GM21786 (cell line): Measurements from ENCODE around the gene KNDC1.

Experiments
- ATAC-seq: cut with Tn5 transposase; IDR thresholded peaks from one replicate; pipeline ENCODE4 v1.9.1; 2021; ENCODE audit not compliant: unreplicated experiment

The KNDC1 gene

DNA sequence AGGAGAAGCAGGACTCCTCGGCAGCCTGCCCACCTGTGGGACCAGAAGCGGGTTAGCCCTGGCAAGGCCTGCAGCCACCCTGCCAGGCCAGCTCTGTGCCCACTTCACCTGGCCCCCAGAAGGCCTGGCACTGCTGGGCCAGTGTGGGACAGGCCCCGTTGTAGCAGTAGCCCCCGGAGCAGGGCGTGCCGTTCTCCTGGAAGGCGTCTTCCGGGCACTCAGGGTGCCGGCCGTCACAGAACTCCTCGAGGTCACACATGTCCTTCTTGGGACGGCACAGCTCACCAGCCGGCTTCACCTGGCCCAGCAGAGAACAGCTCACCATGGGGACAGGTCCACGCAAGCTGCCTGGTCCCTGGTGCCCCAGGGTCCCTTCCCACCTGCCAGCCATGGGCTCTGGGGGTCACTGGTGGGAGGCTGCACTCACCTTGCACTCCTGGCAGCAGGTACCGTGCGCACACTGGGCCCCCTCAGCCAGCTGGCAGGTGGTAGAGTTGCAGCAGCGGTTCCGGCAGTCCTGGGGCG lies 110.8 kb downstream of the KNDC1 start:
- ATAC-seq: no peak

DNA sequence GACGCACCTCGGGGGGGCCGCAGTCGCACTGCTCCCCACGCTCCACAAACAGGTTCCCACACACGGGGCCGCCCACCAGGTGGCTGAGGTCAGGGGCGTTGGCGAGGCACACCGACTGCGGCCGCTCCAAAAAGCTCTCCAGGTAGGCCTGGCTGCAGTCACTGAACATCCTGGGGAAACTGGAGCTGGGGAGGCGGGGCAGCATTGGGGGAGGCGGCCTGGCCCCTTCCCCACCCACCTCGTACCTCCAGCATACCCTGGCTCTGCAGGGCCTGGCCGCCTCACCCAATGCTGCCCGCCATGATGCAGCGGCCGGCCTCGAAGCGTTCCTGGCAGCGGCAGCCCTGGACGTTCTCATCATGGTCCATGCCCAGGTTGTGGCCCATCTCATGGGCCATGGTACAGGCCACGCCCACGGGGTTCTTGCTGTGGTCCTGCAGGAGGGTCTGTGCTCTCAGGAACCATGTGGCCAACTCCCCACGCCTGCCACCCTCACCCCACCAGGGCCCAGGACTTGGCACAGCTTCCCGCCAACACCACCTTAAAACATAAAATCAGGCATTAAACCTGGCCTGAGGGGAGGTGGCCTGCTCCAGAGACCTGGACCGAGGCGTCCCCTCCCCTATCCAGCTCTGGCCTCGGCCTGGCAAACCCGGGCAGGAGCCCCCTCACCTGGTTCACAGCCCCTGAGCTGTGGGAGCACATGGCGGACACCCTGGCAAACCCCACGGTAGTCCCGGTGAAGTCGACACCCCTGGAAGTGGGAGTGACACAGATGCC lies 111.7 kb downstream of the KNDC1 start:
- no peak for ATAC-seq

DNA sequence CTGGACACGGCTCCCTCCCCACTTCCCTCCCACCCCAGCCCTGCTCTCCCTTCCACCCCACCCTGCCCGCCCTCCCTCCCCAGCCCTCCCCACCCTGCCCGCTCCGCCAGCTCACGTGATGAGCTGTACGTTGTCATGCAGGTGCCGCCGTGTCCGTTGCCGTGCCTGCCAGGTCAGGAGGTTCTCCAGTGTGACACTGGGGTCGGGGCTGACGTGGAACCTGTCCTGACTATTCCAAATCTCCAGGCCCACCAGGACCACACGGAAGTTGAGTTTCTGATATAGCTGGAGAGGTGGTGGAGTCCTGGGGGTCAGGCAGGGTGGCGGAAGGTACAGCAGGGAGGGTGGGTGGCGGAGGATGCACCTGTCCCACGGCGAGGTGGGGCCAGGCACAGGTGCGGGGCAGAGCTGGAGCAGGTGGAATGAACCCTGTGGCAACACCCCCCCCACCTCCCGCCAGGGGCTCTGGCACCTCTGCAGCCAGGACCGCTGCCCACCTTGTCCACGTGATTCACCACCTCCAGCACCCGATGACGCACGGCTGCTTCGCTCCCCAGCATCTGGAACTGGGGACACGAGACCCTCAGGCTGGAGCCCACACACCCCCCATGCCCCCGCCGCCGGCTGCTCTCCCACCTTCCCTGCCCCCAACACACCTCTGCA lies 112.4 kb downstream of the KNDC1 start:
- no peak for ATAC-seq

DNA sequence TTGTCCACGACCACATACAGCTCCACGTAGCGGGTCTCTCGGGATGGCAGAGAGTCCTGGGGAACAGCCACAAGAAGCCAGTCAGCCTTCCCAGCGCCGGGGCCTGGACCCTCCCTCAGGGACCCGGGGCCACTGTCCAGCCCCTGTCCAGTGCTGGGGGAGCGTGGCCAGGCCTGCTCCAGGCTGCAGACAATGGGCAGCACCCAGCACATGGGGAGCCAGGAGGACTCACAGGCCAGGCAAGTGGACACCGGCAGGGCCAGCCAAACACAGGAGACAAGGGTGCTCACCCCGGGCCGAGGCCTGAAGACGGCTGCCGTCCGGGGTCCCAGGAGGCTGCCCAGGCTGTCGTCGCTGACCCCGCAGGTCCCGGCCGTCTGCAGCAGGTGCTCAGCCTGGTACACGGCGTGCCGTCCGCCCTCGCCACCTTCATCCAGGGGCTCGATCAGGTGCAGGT lies 113.0 kb downstream of the KNDC1 start:
- ATAC-seq: no peak

DNA sequence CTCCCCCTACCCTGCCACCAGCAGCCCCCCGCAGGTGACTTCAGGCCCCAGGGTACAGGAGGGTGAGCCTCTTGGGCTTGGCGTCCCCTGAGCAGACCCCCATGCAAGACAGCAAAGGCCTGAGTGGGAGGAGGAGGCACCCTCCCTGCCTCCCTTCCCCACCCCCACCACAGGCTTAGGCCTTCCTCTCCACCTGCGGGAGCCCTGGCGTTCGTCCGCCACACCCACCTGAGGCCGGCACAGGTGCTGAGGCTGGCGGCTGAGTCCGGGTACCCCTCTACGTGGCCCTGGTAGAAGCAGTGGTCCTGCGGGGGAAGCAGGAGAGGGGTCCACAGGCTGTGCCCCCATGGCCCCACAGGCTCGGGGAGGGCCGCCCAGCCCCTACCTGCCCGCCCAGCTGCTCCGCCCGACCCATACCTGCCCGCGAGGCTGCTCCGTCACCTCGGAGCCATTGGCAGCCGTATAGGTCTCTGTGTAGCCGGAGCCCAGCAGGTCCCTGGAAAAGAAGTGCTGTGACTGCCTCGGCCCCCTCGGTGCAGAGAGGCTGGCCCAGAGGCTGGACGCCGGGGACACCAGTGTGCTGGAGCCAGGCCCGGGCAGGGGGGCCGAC lies 113.6 kb downstream of the KNDC1 start:
- ATAC-seq: no peak

DNA sequence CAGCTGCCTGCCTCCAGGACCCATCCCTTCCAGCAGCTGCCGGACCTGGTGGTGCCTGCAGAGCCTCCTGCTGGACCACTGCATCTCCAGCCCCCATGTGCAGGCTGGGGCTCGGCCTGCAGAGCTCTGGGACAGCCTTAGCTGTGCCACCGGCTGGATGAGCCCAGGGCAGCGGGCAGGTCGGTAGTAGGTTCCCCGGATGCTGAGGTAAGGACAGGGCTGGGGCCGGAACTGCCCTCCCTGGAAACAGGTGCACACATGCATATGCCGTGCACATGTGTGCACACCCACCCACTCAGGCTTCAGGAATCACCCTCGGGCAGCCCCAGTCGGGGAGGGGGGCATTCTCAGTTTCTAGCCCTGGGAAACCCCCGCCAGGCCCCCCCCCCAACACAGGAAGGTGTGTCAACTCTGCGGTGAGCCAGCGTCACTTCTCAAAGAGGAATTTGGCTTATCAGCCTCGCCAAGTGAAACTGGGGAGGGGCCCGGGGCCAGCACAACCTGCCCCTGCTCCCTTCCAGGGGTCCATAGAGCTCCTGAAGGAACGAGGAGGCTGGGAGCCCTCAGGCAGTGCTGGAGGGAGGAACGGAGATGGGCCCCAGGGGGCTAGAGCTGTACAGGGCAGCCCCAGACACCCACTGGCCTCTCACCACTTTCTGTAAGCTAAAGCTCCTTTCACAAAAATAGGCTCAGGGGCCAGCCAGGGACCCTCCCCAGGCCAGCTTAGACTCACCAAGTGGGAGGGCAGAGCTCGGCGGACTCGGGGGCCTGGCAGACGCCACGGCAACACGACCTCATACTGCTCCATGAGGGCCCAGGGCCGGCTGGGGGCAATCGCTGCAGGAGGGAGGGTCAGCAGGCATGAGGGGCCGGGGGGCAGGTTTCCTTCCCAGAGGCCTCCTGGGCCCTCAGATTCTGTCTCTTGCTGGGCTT lies 115.0 kb downstream of the KNDC1 start:
- ATAC-seq: peak; percentile 56

DNA sequence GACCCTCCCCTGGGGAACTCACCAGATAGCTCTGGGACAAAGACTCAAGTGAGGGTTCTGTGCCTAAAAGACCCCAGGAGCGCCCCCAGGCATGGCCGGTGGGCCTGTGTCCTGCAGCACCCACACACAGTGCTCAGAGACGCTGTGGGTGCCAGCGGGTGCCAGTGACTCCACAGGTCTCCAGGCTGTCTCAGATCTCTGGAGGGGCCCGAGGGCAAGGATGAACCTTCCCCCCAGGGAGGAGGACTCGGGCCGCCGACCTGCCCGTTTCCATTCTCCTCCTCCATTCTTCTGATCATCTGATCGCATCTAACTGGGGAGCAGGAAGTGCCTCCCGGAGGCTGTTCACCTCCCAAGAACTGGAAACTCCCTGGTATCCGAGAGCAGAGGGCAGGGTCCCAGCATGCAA lies 115.7 kb downstream of the KNDC1 start:
- peak; percentile 34 for ATAC-seq
